GM12878 (cell line): ENCODE data around the gene RPGR.

Experiments used
- CBX5 ChIP-seq: sonication (generic); IDR thresholded peaks from 2 replicates; pipeline ENCODE4 v1.6.1; 2016; ENCODE audit warnings: low read depth, moderate library complexity, mild to moderate bottlenecking, inconsistent platforms
- CHD1 ChIP-seq: IDR thresholded peaks from 2 replicates; pipeline ENCODE4 v1.6.1; 2012; ENCODE audit warnings: low read depth, low read length, improper control_type of control experiment
- ESRRA ChIP-seq: IDR thresholded peaks from 2 replicates; pipeline ENCODE4 v1.6.1; 2012; ENCODE audit warnings: mild to moderate bottlenecking, low read length, improper control_type of control experiment
- EZH2 ChIP-seq: IDR thresholded peaks from 2 replicates; pipeline ENCODE4 v1.6.1; 2012; ENCODE audit warnings: low read depth, mild to moderate bottlenecking, control low read depth, inconsistent platforms, low read length, borderline replicate concordance; ENCODE audit not compliant: control insufficient read depth
- FOXK2 ChIP-seq: fragments of 450-650 bp; IDR thresholded peaks from 2 replicates; pipeline ENCODE4 v1.6.1; 2017; ENCODE audit warnings: mild to moderate bottlenecking, moderate library complexity
- POLR2A ChIP-seq: IDR thresholded peaks from 2 replicates; pipeline ENCODE4 v1.6.1; 2011; ENCODE audit warnings: low read depth, mild to moderate bottlenecking, low read length
- RFX5 ChIP-seq: IDR thresholded peaks from 2 replicates; pipeline ENCODE4 v1.6.1; 2011; ENCODE audit warnings: low read depth, low read length, improper control_type of control experiment
- SMC3 ChIP-seq: IDR thresholded peaks from 2 replicates; pipeline ENCODE4 v1.6.1; 2011; ENCODE audit warnings: low read length, improper control_type of control experiment, borderline replicate concordance
- ZNF24 ChIP-seq: fragments of 450-650 bp; IDR thresholded peaks from 2 replicates; pipeline ENCODE4 v1.6.1; 2017; ENCODE audit warnings: antibody characterized with exemption, mild to moderate bottlenecking
- TF ChIP-seq, protein P1 (sequence below): IDR thresholded peaks from 2 replicates; pipeline ENCODE4 v1.6.1; 2011; ENCODE audit warnings: low read depth, mild to moderate bottlenecking, low read length, moderate library complexity, borderline replicate concordance; ENCODE audit errors: extremely low read depth
- TF ChIP-seq, protein P2 (sequence below), 3 experiments: IDR thresholded peaks in 2 of 3; conservative IDR thresholded peaks in 1 of 3; 2 replicates each; pipeline ENCODE4 v1.5.1; 2011; ENCODE audit warnings: low read depth in 3 of 3, low read length in 3 of 3, mild to moderate bottlenecking in 3 of 3, control low read depth in 2 of 3, moderate library complexity in 2 of 3, inconsistent platforms in 1 of 3, mixed read lengths in 1 of 3; ENCODE audit not compliant: control insufficient read depth in 2 of 3, insufficient read depth in 1 of 3; ENCODE audit errors: extremely low read depth in 1 of 3
- TF ChIP-seq, protein P3 (sequence below): IDR thresholded peaks from 2 replicates; pipeline ENCODE4 v1.6.1; 2011; ENCODE audit warnings: borderline replicate concordance, low read depth, mild to moderate bottlenecking, moderate library complexity, mixed read lengths, low read length; ENCODE audit not compliant: insufficient read depth; ENCODE audit errors: extremely low read length

DNA sequence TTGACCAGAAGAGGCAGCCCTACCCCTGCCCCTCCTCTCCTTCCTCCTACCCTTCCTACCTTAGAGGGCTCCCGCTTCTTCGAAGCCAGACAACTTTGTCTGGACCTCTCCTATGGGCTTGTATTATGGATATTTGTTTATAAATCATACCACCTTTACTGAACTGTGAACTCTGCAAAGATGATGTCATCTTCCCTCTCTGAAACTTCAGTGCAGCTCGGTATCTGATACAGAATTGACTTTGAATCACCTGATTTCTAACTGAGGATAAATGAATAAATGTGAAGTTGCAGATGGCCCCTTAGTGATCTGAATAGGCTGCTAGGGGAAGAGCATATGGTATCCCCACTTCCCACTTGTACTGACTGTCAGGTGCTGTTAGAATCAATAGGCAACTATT, 24.0 kb upstream of the RPGR start:
- no peak for TF ChIP-seq EZH2
- no peak for TF ChIP-seq FOXK2
- TF ChIP-seq ZNF24, result no peak
- TF ChIP-seq RFX5, result no peak
- TF ChIP-seq CBX5, result no peak
- TF ChIP-seq, protein P1, sequence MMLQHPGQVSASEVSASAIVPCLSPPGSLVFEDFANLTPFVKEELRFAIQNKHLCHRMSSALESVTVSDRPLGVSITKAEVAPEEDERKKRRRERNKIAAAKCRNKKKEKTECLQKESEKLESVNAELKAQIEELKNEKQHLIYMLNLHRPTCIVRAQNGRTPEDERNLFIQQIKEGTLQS, result no peak
- TF ChIP-seq CHD1, result no peak
- no peak for TF ChIP-seq SMC3
- TF ChIP-seq ESRRA, result no peak
- no peak for TF ChIP-seq POLR2A
- TF ChIP-seq, protein P2, sequence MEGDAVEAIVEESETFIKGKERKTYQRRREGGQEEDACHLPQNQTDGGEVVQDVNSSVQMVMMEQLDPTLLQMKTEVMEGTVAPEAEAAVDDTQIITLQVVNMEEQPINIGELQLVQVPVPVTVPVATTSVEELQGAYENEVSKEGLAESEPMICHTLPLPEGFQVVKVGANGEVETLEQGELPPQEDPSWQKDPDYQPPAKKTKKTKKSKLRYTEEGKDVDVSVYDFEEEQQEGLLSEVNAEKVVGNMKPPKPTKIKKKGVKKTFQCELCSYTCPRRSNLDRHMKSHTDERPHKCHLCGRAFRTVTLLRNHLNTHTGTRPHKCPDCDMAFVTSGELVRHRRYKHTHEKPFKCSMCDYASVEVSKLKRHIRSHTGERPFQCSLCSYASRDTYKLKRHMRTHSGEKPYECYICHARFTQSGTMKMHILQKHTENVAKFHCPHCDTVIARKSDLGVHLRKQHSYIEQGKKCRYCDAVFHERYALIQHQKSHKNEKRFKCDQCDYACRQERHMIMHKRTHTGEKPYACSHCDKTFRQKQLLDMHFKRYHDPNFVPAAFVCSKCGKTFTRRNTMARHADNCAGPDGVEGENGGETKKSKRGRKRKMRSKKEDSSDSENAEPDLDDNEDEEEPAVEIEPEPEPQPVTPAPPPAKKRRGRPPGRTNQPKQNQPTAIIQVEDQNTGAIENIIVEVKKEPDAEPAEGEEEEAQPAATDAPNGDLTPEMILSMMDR (IDR thresholded peaks at IDR 0.05 in 2 of 3, conservative IDR thresholded peaks at IDR 0.05 in 1 of 3; ENCODE audit: control insufficient read depth in 2 of 3, extremely low read depth in 1 of 3, insufficient read depth in 1 of 3, low read depth in 3 of 3, low read length in 3 of 3), result no peak
- TF ChIP-seq, protein P3, sequence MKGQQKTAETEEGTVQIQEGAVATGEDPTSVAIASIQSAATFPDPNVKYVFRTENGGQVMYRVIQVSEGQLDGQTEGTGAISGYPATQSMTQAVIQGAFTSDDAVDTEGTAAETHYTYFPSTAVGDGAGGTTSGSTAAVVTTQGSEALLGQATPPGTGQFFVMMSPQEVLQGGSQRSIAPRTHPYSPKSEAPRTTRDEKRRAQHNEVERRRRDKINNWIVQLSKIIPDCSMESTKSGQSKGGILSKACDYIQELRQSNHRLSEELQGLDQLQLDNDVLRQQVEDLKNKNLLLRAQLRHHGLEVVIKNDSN, result no peak
